ENCODE measurements around the gene AMT. TPM values are rescaled to one million over a fixed set of nuclear protein-coding genes. Genes with fewer than 3 reads are reported as not detected.
"Not testable (repeated sequence)": the region's sequence is repeated elsewhere in the genome, so short reads cannot be mapped to it uniquely, and the experiment has no call there.

Gene AMT
- total RNA-seq, 1 donor from 2014 or later = 0.26 TPM

- DNase-seq (ENCODE audit: low read depth in 2 of 2) = no peak
These were observed 5.3 kb upstream of the AMT start for GRCh38 chr3:49427586-49427985.

GRCh38 chr3:49424816-49425215, 2.5 kb upstream of the AMT start:
- no peak for DNase-seq (ENCODE audit: low read depth in 2 of 2)

- no peak for DNase-seq (ENCODE audit: low read depth in 2 of 2)
These were observed 339 bp downstream of the AMT start for GRCh38 chr3:49421890-49422378.

- DNase-seq (ENCODE audit: low read depth in 2 of 2) = no peak
These were observed 4.7 kb downstream of the AMT start for GRCh38 chr3:49417516-49418120.

- no peak for DNase-seq (ENCODE audit: low read depth in 2 of 2)
These were observed 5.4 kb downstream of the AMT start for GRCh38 chr3:49416867-49417266.

GRCh38 chr3:49415931-49416601, 6.2 kb downstream of the AMT start:
- no peak for DNase-seq (ENCODE audit: low read depth in 2 of 2)

- no peak for DNase-seq (ENCODE audit: low read depth in 2 of 2)
These were observed 7.5 kb downstream of the AMT start for GRCh38 chr3:49414753-49415152.

GRCh38 chr3:49413338-49413734, 8.9 kb downstream of the AMT start:
- no peak for DNase-seq (ENCODE audit: low read depth in 2 of 2)

- DNase-seq (ENCODE audit: low read depth in 2 of 2) = peak in 1 of 2 donors; percentile 18
These were observed 9.5 kb downstream of the AMT start for GRCh38 chr3:49412632-49413337.

GRCh38 chr3:49411968-49412631, 10.2 kb downstream of the AMT start, which contains the start of the genes RHOA and TCTA:
Gene RHOA, minus strand, starts transcription at chr3:49411976. Its CDS starts 36,387 bp downstream, at chr3:49375589.
Gene TCTA, plus strand, starts transcription at chr3:49412423. Its CDS starts 4 bp downstream, at chr3:49412427.
- peak; percentile 100 for DNase-seq (ENCODE audit: low read depth in 2 of 2)

- no peak for DNase-seq (ENCODE audit: low read depth in 2 of 2)
These were observed 10.7 kb downstream of the AMT start for GRCh38 chr3:49411535-49411967.

- DNase-seq (ENCODE audit: low read depth in 2 of 2) = peak in 1 of 2 donors; percentile 45
These were observed 11.3 kb downstream of the AMT start for GRCh38 chr3:49410846-49411534.

GRCh38 chr3:49410066-49410845, 12.0 kb downstream of the AMT start:
- DNase-seq (ENCODE audit: low read depth in 2 of 2) = no peak

GRCh38 chr3:49406571-49407565, 15.4 kb downstream of the AMT start:
- DNase-seq (ENCODE audit: low read depth in 2 of 2) = no peak

GRCh38 chr3:49405570-49405969, 16.7 kb downstream of the AMT start:
- DNase-seq (ENCODE audit: low read depth in 2 of 2) = not testable (repeated sequence)

- DNase-seq (ENCODE audit: low read depth in 2 of 2) = no peak
These were observed 18.4 kb downstream of the AMT start for GRCh38 chr3:49403891-49404290.

- no peak for DNase-seq (ENCODE audit: low read depth in 2 of 2)
These were observed 20.5 kb downstream of the AMT start for GRCh38 chr3:49401766-49402165.

- DNase-seq (ENCODE audit: low read depth in 2 of 2) = no peak
These were observed 22.8 kb downstream of the AMT start for GRCh38 chr3:49399461-49399860.

- peak in 1 of 2 donors; percentile 66 for DNase-seq (ENCODE audit: low read depth in 2 of 2)
These were observed 24.8 kb downstream of the AMT start for GRCh38 chr3:49397470-49397869.

All from dermis microvascular lymphatic vessel endothelial cell (primary cell).